ENCODE measurements around the gene FGF21. TPM values are rescaled to one million over a fixed set of nuclear protein-coding genes. Genes with fewer than 3 reads are reported as not detected.

Gene FGF21
- total and polyA plus RNA-seq, 2 donors (not counting 3 experiments of a cell fraction or from before 2014, with no cell fraction given), result not detected

- Histone ChIP-seq H3K9ac (replicated peaks; ENCODE audit: extremely low read depth, insufficient read depth, low read length) (no peak overlapping the region), H3K4me1 (ENCODE audit: control insufficient read depth, extremely low read depth, insufficient read depth, low read length) (peaks cover 16% of the 10 kb centered on the region), H4K20me1 (replicated peaks; ENCODE audit: control insufficient read depth, extremely low read depth, insufficient read depth, low read length) (no peaks in the 10 kb centered on the region), H3K27ac (ENCODE audit: insufficient read depth, low read depth, low read length) (no peak overlapping the region), H3K4me2 (ENCODE audit: insufficient read depth, low read length) (no peak overlapping the region), H3K27me3 (ENCODE audit: control insufficient read depth in 2 of 2, insufficient read depth in 2 of 2, low read length in 2 of 2) (no peaks in the 10 kb centered on the region), H3K4me3 (replicated peaks in 1 of 3; ENCODE audit: insufficient read depth in 1 of 3, low read depth in 1 of 3, low read length in 3 of 3) (no peak overlapping the region), H3K79me2 (ENCODE audit: control insufficient read depth, insufficient read depth, low read length) (peaks cover 23% of the 10 kb centered on the region), H3K9me3 (replicated peaks; ENCODE audit: control insufficient read depth, insufficient read depth, low read length) (no peaks in the 10 kb centered on the region), H3K36me3 (ENCODE audit: control insufficient read depth in 2 of 2, extremely low read depth in 1 of 2, insufficient read depth in 2 of 2, low read length in 2 of 2) (peaks cover 0 to 3% of the 10 kb centered on the region in 2 experiments), H2AFZ (ENCODE audit: low read depth, low read length) (no peak overlapping the region), H3K9me1 (replicated peaks; ENCODE audit: control insufficient read depth, extremely low read depth, insufficient read depth, low read length) (no peaks in the 10 kb centered on the region)
- POLR2A ChIA-PET, result no interaction called here
- CTCF ChIA-PET, result no interaction called here
- FAIRE-seq (no peak), DNase-seq (ENCODE audit: low read depth, low spot score) (no peak)
- no TSS peak for BruUV-seq (replicated peaks)
- TF ChIP-seq JUN (IDR thresholded peaks at IDR 0.05; ENCODE audit: borderline replicate concordance, insufficient read depth, insufficient read length, low read depth) (no peak), CTCF (IDR thresholded peaks at IDR 0.05; ENCODE audit: extremely low read depth in 1 of 2, insufficient read depth in 1 of 2, low read depth in 1 of 2, low read length in 2 of 2) (no peak), POLR2A (IDR thresholded peaks at IDR 0.05; ENCODE audit: low read depth, low read length) (no peak), MAX (IDR thresholded peaks at IDR 0.05; ENCODE audit: insufficient read depth, insufficient read length) (no peak), EZH2 (IDR thresholded peaks at IDR 0.05; ENCODE audit: borderline replicate concordance, low read depth, low read length, severe bottlenecking) (no peak), FOS (IDR thresholded peaks at IDR 0.05; ENCODE audit: borderline replicate concordance, insufficient read depth, low read length) (no peak), POLR2AphosphoS5 (IDR thresholded peaks at IDR 0.05; ENCODE audit: insufficient read depth, low read depth, low read length) (no peak)
- intact Hi-C loops (cut with micrococcal nuclease) (no loop called here), dilution Hi-C loops (cut with MboI; ENCODE audit: extremely low pct_ligation_motif_present, low sequenced_read_pairs) (no loop called here)
Measured at GRCh38 chr19:48750351-48750750, 5.0 kb upstream of the FGF21 start.
